Liver (tissue), 3 donors: ENCODE results near the gene COL4A4.

Experiments used
- SP1 ChIP-seq: IDR thresholded peaks from 2 replicates; pipeline ENCODE4 v1.6.1; 2018; ENCODE audit warnings: antibody characterized with exemption, mild to moderate bottlenecking
- TF ChIP-seq, protein P1 (sequence below): fragments of 150-350 bp; IDR thresholded peaks from 2 replicates; pipeline ENCODE4 v1.5.1; 2017; ENCODE audit warnings: improper control_type of control experiment, low read depth, low read length; ENCODE audit not compliant: missing input control
- donor health status: healthy.
- donor health status: healthy.

DNA sequence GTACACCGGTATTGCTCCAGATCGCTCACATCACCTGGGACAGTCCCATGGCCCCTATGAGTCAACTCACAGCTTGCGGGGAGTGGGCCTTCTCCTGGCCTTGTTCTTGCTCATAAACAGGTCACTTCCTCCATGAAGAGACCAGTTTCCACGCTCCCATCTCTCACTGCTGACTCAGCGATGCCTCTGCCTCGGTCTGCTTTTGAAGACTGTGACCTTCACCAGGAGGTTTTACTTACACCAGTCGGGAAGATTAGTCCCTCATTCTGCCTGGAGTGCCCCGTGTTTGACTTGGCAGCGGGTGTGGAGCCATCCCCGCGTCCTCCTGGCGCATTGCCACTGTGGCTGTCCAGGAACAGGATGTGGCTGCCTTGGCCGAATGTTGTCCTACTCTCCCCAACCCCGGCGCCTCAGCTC, 168.4 kb downstream of the COL4A4 start:
- no peak for TF ChIP-seq SP1
- TF ChIP-seq, protein P1, sequence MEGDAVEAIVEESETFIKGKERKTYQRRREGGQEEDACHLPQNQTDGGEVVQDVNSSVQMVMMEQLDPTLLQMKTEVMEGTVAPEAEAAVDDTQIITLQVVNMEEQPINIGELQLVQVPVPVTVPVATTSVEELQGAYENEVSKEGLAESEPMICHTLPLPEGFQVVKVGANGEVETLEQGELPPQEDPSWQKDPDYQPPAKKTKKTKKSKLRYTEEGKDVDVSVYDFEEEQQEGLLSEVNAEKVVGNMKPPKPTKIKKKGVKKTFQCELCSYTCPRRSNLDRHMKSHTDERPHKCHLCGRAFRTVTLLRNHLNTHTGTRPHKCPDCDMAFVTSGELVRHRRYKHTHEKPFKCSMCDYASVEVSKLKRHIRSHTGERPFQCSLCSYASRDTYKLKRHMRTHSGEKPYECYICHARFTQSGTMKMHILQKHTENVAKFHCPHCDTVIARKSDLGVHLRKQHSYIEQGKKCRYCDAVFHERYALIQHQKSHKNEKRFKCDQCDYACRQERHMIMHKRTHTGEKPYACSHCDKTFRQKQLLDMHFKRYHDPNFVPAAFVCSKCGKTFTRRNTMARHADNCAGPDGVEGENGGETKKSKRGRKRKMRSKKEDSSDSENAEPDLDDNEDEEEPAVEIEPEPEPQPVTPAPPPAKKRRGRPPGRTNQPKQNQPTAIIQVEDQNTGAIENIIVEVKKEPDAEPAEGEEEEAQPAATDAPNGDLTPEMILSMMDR = no peak
